GM19452 (cell line): ENCODE measurements around the gene SLAMF7.
A peak's percentile ranks its signal among the peaks of the same experiment; 100 is the strongest.
"Not testable (repeated sequence)": the region's sequence is repeated elsewhere in the genome, so short reads cannot be mapped to it uniquely, and the experiment has no call there.

Source experiments
- ATAC-seq: cut with Tn5 transposase; IDR thresholded peaks from one replicate; pipeline ENCODE4 v1.9.1; 2021; ENCODE audit not compliant: unreplicated experiment

Gene SLAMF7

DNA sequence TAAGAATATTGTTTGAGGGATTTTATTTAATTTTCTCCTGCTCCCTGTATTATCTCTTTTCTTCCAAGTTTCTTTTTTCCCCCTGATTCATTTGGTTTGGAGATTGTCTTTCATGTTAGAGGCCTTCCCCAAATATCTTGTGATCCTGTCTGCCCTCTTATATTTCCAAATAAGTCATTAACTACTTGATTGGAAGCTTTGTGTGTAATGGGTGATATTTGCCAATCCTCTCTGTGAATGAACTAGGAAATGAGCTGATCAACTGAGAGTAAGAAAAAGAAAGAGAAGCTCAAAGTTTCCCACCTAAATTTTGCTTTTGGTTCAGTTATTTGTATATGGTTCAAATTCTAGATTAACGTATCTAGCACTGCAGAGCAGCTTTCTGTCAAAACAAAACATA is 33.3 kb downstream of the SLAMF7 start:
- no peak for ATAC-seq

DNA sequence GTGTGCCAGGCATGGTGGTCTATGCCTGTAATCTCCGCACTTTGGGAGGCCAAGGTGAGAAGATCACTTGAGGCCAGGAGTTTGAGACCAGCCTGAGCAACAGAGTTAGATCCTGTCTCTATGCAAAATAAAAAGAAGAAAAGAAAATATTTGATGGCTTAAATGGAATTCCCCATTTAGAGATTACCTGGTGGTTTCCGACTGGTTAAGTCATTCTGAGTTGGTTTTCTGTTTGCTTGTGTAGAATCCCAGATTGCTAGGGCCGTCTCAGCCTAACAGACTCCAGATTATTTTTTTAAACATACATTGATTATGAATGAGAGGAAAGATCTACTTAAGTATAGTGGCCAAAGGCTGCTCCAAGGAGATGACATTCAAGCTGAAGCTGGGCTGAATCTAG is 34.0 kb downstream of the SLAMF7 start:
- ATAC-seq = no peak

GRCh38 chr1:160774886-160775719 is 36.1 kb downstream of the SLAMF7 start:
- no peak for ATAC-seq

- ATAC-seq = no peak
These were observed 37.1 kb downstream of the SLAMF7 start for GRCh38 chr1:160776178-160776577.

GRCh38 chr1:160777486-160778089 is 38.5 kb downstream of the SLAMF7 start:
- ATAC-seq = no peak

DNA sequence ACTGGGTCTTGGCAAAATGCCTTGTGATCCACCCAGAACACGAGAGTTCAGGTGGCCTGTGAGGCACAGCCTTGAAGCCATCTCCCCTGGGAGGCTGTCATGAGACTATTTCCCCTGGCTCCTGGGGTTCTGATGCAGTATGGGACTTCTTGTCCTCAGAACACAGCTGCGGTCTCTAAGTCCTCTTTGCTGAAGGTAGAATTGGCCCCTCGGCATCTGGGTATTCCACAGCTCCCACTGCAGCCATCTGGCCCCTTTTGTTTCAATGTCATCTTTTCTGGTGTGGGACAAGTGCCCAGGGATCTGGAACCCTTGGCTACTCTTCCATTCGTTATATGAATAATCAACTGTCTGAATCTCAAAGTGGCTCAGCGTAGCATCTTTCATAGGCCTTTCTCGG is 39.9 kb downstream of the SLAMF7 start:
- no peak for ATAC-seq

DNA sequence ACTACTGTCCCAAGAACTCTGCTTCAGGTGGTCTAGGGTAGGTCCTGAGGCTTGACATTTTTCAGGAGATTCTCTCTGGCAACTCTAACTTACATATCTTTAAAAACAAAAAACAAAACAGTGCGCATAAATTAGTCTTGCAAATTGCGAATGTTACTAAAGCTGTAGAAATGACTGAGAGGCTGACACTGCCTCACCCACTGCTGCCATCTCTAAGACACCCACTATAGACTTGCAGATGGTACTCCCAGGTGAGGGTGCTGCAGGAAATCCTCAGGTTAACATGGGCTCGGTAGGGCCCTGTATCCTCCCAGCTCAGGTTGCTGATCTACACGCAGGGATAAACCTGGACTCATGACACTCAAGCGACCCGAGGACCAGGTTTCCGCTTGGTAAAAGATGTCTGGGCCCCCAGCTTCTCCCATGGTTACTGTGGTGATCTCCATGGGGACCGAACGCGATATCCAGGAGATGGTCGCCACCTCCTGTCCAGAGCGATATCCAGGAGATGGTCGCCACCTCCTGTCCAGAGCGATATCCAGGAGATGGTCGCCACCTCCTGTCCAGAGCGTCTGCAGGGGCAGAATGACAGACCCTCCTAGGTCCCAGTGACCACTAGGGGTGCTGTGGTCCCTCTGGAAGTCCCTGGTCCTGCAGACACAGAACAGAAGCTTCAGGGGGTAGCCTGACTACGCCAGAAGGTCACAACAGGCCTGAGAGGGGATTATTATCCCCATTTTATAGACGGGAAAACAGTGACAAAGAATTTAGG is 40.8 kb downstream of the SLAMF7 start:
- ATAC-seq = no peak

- no peak for ATAC-seq
These were observed 41.3 kb downstream of the SLAMF7 start for GRCh38 chr1:160780398-160780755.

DNA sequence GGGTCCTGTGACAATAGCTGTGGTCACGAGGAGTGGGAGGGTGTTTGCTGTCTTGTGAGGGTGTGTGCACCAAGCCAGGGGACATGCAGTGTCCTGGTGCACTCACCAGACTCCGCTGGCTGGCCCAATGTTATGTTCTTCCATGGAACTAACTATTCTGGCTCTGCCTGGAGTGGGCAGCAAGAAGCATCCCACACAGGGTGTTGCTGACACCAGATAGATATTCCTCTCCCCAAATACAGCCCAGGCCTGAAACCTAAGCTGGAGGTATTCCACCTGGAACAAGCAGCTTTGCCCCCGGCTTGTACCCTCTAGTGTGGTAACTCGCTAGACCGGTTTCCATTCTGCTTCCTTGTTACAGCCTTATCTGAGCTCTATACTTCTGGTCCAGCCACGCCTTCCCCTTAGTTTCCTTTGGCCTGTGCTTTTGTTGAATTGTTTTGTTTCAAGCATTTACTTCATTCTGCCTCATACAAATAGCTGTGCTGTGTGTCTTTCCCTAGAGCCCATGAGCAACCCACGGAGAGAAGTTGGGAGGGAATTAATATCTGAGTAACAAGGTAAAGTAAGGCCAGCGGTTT is 42.2 kb downstream of the SLAMF7 start:
- ATAC-seq = no peak

DNA sequence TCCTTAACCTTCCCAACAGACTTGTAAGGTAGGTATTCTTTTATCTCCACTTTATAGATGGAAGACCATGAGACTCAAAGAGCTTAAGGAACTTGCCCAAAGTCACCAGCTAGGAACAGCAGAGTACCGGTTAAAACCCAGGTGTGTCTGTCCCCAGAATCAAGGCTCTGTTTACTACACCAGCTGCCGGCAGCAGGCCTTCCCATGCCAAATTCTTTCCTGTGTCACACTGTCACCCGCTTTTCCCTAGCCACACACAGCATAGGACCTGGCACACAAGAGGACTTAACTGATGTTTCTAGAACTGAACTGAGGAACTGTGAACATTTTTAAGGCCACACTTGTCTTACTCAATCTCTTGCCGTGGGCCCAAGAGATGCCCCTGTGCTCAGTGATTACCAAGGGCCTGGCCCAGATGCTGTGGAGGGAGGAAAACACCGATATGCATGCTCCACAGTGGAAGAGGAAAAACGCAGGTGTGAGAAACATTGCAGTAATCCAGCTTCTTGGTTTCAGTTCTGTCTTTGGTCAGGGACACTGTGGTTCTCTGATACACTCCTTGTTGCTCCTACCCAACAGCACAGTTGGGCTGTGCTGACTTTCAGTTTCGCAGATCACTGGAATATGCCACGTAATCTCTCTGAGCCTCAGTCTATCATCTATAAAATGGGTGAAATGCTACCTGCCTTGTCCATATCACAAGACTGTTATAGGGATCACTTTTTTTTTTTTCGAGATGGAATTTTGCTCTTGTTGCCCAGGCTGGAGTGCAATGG is 43.1 kb downstream of the SLAMF7 start:
- peak; percentile 94 for ATAC-seq

DNA sequence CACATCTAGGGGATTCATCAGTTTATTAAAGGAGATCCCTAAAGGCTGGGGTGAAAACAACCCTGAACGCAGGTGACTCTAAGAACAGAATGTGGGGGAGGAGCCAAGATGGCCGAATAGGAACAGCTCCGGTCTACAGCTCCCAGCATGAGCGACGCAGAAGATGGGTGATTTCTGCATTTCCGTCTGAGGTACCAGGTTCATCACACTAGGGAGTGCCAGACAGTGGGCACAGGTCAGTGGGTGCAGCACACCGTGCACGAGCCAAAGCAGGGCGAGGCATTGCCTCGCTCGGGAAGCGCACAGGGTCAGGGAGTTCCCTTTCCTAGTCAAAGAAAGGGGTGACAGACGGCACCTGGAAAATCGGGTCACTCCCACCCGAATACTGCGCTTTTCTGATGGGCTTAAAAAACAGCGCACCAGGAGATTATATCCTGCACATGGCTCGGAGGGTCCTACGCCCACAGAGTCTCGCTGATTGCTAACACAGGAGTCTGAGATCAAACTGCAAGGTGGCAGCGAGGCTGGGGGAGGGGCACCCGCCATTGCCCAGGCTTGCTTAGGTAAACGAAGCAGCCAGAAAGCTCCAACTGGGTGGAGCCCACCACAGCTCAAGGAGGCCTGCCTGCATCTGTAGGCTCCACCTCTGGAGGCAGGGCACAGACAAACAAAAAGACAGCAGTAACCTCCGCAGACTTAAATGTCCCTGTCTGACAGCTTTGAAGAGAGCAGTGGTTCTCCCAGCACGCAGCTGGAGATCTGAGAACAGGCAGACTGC is 44.1 kb downstream of the SLAMF7 start:
- not testable (repeated sequence) for ATAC-seq

- ATAC-seq = no peak
These were observed 50.1 kb downstream of the SLAMF7 start for GRCh38 chr1:160789051-160789701.

DNA sequence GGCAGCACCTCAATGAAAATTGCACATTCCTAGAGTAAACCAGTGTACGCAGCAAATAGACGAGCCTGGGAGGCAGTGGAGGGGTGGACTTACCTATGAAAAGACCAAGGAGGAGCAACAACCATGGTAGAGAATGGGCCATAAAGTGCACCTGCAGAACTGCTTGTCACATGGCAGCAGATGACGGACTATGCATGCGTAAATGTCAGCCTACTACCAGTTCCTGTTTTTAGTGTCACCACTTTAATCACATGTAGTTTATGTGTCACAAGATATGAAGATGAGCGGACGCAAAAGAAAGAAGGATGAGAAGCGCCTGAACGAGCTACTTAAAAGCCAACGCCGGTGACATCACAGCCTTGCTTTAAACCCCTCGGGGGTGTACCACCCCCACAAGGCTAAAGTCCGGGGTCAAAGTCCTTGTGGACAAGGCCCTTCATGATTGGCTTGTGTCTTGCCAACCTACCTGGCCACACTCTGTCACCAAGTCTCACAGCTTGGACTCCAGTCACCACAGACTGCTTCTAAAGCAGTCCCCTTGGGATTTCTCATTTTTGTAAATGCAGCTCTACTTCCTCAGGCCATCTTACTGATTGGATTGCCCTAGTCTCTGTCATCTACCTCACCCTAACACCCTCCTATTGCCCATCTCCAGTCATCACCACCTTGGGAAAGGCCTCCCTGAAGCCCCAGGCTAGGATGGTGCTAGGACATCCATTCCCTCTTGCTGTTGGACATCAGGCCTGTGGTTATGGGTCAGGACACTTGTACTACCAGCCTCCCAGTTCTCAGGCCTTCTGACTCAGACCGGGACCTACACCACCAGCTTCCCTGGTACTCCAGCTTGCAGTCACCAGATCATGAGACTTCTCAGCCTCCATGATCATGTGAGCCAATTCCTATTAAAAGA is 50.9 kb downstream of the SLAMF7 start:
- ATAC-seq = peak; percentile 82

- ATAC-seq = no peak
These were observed 55.3 kb downstream of the SLAMF7 start for GRCh38 chr1:160794376-160794775.

- ATAC-seq = peak; percentile 76
These were observed 56.9 kb downstream of the SLAMF7 start, which contains the start of gene LY9 for GRCh38 chr1:160795951-160796383. LY9 (plus strand) TSS chr1:160796174; CDS start chr1:160796188, 14 bp downstream.

GRCh38 chr1:160797271-160797709 is 58.2 kb downstream of the SLAMF7 start:
- no peak for ATAC-seq

GRCh38 chr1:160797861-160798273 is 58.8 kb downstream of the SLAMF7 start:
- ATAC-seq = no peak

- ATAC-seq = no peak
These were observed 59.4 kb downstream of the SLAMF7 start for GRCh38 chr1:160798439-160798838.
